Glomerular visceral epithelial cell (primary cell): ENCODE measurements around the gene GOLIM4.
"Not testable (repeated sequence)": the region's sequence is repeated elsewhere in the genome, so short reads cannot be mapped to it uniquely, and the experiment has no call there.

Experiments used
- DNase-seq: peaks from one replicate; pipeline ENCODE4 v3.0.0-alpha.2; 2016; ENCODE audit errors: extremely low spot score

Gene GOLIM4

DNA sequence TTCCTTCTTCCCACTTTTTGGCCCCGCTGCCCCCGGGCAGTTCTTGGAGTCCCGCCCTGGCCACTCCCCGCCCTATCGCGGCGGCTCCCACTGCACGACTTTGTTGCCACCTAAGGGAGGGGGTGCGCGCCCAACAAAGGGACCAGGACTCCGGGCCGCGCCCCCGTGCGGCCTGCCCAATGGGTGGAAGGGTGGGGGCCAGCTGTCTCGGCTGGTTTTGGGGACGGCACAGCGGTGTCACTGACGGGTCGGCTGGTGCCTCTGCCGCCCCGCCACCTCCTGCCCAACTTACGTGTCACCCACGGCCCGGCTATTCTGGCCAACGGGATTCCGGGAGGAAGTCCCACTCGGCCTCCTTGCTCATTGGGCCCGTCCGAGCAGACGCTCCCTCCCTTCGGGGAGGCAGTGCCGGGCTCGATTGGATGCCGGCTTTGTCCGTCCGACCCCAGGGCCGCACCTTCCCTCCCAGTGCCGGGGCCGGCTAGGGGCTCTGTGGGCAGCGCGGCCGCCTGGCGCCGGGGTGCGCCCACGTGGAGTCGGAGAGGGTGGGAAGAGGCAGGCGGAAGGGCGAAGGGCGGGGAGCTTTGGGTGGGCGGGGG lies at the start of gene GOLIM4:
TSS of gene GOLIM4 (minus strand) at position 314 of the 599 bp plus-strand sequence. CDS start 639 bp downstream, outside the sequence.
- DNase-seq: peak; percentile 97

- no peak for DNase-seq
These were observed 45.8 kb upstream of the GOLIM4 start for GRCh38 chr3:168141405-168141998.

GRCh38 chr3:168139947-168140346 lies 44.2 kb upstream of the GOLIM4 start:
- DNase-seq: no peak

- no peak for DNase-seq
These were observed 42.7 kb upstream of the GOLIM4 start for GRCh38 chr3:168138421-168138820.

GRCh38 chr3:168134931-168135330 lies 39.2 kb upstream of the GOLIM4 start:
- no peak for DNase-seq

- not testable (repeated sequence) for DNase-seq
These were observed 34.5 kb upstream of the GOLIM4 start for GRCh38 chr3:168130250-168130649.

- not testable (repeated sequence) for DNase-seq
These were observed 32.7 kb upstream of the GOLIM4 start for GRCh38 chr3:168128463-168128862.

- DNase-seq: no peak
These were observed 31.7 kb upstream of the GOLIM4 start for GRCh38 chr3:168127466-168127865.

DNA sequence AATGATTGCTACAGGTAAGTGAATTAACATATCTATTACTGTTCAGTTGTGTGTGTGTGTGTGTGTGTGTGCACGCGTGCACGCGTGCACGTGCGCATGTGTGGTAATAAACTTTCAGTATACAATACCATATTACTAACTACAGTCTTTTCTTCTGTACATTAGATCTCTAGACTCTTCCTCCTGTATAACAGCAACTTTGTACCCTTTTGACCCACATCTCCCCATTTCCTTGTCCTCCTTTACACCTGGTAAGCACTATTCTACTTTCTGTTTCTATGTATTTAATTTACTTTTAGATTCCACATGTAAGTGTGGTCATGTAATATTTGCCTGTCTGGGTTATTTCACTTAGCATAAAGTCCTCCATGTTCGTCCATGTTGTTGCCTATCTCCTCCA lies 29.1 kb upstream of the GOLIM4 start:
- DNase-seq: no peak

GRCh38 chr3:168124291-168124690 lies 28.6 kb upstream of the GOLIM4 start:
- DNase-seq: no peak

GRCh38 chr3:168123201-168124176 lies 27.8 kb upstream of the GOLIM4 start:
- no peak for DNase-seq

- DNase-seq: no peak
These were observed 25.7 kb upstream of the GOLIM4 start for GRCh38 chr3:168121184-168122017.

- no peak for DNase-seq
These were observed 22.2 kb upstream of the GOLIM4 start for GRCh38 chr3:168117853-168118313.

- no peak for DNase-seq
These were observed 21.3 kb upstream of the GOLIM4 start for GRCh38 chr3:168117059-168117458.

- DNase-seq: no peak
These were observed 20.6 kb upstream of the GOLIM4 start for GRCh38 chr3:168116279-168116678.

DNA sequence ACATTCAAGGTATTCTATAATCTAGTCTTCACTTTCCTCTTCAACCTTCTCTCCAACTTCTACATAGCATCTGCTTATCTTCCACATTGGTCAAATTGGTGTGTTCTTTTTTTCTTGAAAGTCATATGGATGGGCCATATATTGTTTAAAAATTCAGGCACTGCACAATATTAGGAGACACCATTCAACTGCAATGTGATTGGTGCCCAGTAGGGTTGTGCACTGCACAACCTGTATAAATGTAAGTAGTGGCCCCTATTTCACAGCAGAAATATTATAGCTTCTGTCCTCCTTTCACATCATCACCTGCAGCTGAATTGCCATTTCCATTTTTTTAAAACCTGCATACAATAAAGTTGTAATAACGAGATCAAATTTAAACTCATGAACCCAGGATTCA lies 18.1 kb upstream of the GOLIM4 start:
- DNase-seq: no peak

DNA sequence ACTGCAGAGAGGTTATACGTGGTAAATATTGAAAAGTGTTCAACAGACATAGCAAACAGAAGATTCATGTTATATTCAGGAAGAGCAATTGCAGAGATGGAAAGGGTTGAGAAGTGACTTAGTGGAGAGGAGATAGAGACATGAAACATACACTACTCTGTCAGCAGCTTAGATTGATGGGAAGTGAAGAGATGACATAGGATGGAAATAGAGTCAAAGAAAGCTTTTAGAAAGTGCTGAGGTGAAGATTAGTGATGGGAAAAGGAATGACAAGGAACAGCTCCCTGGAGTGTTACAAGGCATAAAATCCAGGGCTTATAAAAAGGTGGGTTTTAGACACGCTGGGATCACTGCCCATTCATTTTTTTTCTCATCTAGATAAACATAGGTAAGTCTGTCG lies 17.2 kb upstream of the GOLIM4 start:
- DNase-seq: no peak

DNA sequence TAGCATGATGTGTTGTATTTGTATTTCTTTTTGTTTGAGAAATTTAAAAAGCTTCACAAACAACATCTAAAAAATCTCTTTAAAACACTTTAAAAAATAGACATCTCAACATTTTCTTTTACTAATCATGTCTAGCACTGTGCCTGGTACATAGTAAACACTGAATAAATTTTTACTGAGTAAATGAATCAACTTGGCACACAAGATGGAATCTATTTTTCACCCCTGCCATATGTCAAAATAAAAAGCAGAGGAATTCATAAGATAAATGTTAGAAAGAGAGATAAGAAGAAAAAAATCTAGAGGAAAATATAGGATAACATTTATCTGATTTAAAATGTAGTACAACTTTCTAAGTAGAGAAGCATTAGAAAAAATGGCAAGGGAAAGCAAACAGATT lies 8.6 kb upstream of the GOLIM4 start:
- no peak for DNase-seq

GRCh38 chr3:168102735-168103410 lies 7.1 kb upstream of the GOLIM4 start:
- no peak for DNase-seq

GRCh38 chr3:168100777-168101492 lies 5.2 kb upstream of the GOLIM4 start:
- no peak for DNase-seq
